Suprapubic skin (tissue), 4 donors: ENCODE data around the gene ITM2B.

Experiments
- EP300 ChIP-seq: sonication (generic); formaldehyde crosslinking; IDR thresholded peaks from one replicate; pipeline ENCODE4 v1.6.1; 2017; ENCODE audit warnings: antibody characterized with exemption
- POLR2A ChIP-seq, 2 donors: fragments of 450-650 bp; IDR thresholded peaks; one replicate each; pipeline ENCODE4 v1.6.1; 2017; ENCODE audit warnings: antibody characterized with exemption in 2 of 2, mild to moderate bottlenecking in 2 of 2, moderate library complexity in 2 of 2
- POLR2AphosphoS5 ChIP-seq, 3 donors: sonication (generic); formaldehyde crosslinking; IDR thresholded peaks; one replicate each; pipeline ENCODE4 v1.6.1; 2017; ENCODE audit warnings: antibody characterized with exemption in 3 of 3
- TF ChIP-seq, protein P1 (sequence below), 2 donors: fragments of 200-600 bp in 1 of 2; fragments of 450-650 bp in 1 of 2; sonication (generic) in 1 of 2; IDR thresholded peaks; one replicate each; pipeline ENCODE4 v1.5.1; 2016 to 2019; ENCODE audit warnings: antibody characterized with exemption in 2 of 2, mild to moderate bottlenecking in 1 of 2, moderate library complexity in 1 of 2

- TF ChIP-seq, protein P1, sequence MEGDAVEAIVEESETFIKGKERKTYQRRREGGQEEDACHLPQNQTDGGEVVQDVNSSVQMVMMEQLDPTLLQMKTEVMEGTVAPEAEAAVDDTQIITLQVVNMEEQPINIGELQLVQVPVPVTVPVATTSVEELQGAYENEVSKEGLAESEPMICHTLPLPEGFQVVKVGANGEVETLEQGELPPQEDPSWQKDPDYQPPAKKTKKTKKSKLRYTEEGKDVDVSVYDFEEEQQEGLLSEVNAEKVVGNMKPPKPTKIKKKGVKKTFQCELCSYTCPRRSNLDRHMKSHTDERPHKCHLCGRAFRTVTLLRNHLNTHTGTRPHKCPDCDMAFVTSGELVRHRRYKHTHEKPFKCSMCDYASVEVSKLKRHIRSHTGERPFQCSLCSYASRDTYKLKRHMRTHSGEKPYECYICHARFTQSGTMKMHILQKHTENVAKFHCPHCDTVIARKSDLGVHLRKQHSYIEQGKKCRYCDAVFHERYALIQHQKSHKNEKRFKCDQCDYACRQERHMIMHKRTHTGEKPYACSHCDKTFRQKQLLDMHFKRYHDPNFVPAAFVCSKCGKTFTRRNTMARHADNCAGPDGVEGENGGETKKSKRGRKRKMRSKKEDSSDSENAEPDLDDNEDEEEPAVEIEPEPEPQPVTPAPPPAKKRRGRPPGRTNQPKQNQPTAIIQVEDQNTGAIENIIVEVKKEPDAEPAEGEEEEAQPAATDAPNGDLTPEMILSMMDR (IDR thresholded peaks at IDR 0.05) = no peak
- TF ChIP-seq POLR2A (IDR thresholded peaks at IDR 0.05) = no peak
- no peak for TF ChIP-seq EP300
- TF ChIP-seq POLR2AphosphoS5 (IDR thresholded peaks at IDR 0.05) = no peak
These were observed 48.7 kb upstream of the ITM2B start for GRCh38 chr13:48184260-48184659.
